Left ventricle myocardium superior (tissue), 1 donor: ENCODE measurements around the gene ZFAND6. TPM values are rescaled to one million over a fixed set of nuclear protein-coding genes. Genes with fewer than 3 reads are reported as not detected.
"Not testable (repeated sequence)": the region's sequence is repeated elsewhere in the genome, so short reads cannot be mapped to it uniquely, and the experiment has no call there.

Source experiments
- ATAC-seq: fragments of 200-7000 bp; cut with Tn5 transposase; one replicate; pipeline ENCODE4 v1.9.1; 2020; ENCODE audit warnings: mild to moderate bottlenecking, moderate library complexity
- DNase-seq: peaks from one replicate; pipeline ENCODE4 v3.0.0-alpha.2; 2020
- intact Hi-C: fragments of 100-400 bp; cut with micrococcal nuclease; formaldehyde crosslinking; loops from one replicate; pipeline ENCODE4 v1.11.0; 2022
- long read RNA-seq: library from polyadenylated mRNA; unstranded; transcript quantifications from one replicate; pipeline ENCODE4 v2.0.0, GENCODE V29; 2021
- total RNA-seq: library from RNA; stranded (reverse); fragmentation: NEBNext Ultra II Directional; extraction: Animal tissue kit (Norgen Biotek cat#: 25700); gene quantifications from one replicate; pipeline ENCODE4 v1.2.1, GENCODE V29; 2021
- donor health status: DM: no; HTN: yes; CAD: no; lungs with severe emphysema.

The ZFAND6 gene
- 67.6 TPM for total RNA-seq
- long read RNA-seq, transcript ZFAND6-201 (7 exons, 1,814 nt): minor isoform, 14 of 132 reads
- long read RNA-seq, transcript ZFAND6-213 (6 exons, 1,446 nt): minor isoform, 12 of 132 reads
- long read RNA-seq, transcript ZFAND6-220 (6 exons, 891 nt): major isoform, 75 of 132 reads
- long read RNA-seq, partial matches to known transcripts: 11 of 132 reads
- long read RNA-seq, other reads (novel, unspliced or antisense): 17 of 132 reads

DNA sequence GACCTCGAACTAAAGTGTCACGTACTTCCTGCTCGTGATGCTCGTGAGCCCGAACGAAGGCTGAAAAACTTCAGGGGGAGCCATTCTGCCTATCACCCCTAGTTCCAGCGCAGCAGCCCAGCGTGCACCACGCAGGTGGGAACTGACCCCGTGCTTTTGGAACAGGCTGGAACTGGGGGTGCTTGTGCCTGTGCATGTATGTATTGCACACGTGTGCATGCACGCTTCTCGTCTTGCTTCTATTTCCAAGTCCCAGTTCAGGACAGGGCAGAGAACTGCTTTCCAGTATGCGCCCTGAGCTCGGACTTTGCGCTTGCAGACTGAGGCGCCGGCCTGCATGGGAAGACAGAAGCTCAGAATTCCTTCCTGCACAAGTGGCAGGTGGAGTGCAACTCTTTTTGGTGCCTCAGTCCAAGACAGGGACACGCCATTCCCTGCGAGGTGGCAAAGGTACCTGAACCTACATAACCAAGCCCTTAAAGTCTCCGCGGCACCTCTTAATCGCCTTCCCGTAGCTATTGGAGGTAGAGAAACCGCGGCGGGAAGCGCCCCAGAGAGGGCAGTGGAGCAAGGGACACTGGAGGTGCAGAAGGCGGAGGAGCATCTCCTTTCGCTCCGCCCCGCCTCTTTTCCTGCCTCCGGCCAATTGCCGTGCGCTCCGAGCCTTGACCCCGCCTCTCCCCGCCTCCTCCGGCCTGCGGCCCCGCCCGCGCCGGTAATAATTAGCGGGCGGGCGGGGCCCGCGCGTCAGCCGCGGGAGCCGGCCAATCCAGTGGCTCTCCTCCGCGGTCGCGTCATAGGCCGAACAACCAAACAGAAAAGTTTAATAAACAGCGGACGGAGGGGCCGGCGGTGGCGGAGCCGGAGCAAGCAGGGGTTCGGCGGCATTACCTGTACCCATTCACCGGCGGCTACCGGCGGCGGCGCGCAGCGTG lies at the start of gene ZFAND6:
ZFAND6 (plus strand) TSS at position 826 of the 935 bp plus-strand sequence. CDS start 60,669 bp downstream, outside the sequence.
- ATAC-seq: peak; percentile 98
- peak; percentile 97 for DNase-seq
- intact Hi-C loops: no loop called here

GRCh38 chr15:80010131-80010673 lies 49.3 kb upstream of the ZFAND6 start:
- intact Hi-C loops: no loop called here
- DNase-seq: no peak
- no peak for ATAC-seq

- ATAC-seq, DNase-seq, intact Hi-C loops: not testable (repeated sequence)
Observed at GRCh38 chr15:80011041-80011523, 48.4 kb upstream of the ZFAND6 start.

DNA sequence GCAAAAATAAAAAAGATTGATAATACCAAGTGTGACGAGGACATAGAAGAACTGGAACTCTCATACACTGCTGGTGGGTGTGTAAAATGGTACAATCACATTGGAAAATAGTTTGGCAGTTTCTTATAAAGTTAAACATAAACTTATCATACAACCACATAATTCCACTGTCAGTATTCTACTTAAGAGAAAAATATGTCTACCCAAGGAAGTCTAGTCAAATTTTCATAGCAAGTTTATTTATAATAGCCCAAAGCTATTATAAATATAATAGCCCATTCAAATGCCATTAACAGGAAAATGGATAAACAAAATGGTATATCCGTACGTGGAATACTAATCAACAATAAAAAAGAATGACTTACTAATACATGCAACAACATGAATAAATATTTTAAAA lies 47.9 kb upstream of the ZFAND6 start:
- ATAC-seq: no peak
- intact Hi-C loops: no loop called here
- no peak for DNase-seq

- no peak for DNase-seq
- intact Hi-C loops: no loop called here
- ATAC-seq: no peak
Observed at GRCh38 chr15:80012060-80012726, 47.3 kb upstream of the ZFAND6 start.

DNA sequence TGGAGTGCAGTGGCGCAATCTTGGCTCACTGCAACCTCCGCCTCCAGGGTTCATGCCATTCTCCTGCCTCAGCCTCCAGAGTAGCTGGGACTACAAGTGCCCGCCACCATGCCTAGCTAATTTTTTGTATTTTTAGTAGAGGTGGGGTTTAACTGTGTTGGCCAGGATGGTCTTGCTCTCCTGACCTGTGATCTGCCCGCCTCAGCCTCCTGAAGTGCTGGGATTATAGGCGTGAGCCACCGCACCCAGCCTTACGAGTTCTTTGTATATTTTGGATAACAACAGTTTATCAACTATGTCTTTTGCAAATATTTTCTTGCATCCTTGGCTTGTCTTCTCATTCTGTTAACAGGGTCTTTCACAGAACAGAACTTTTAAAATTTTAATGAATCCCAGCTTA lies 45.3 kb upstream of the ZFAND6 start:
- intact Hi-C loops, ATAC-seq, DNase-seq: not testable (repeated sequence)

DNA sequence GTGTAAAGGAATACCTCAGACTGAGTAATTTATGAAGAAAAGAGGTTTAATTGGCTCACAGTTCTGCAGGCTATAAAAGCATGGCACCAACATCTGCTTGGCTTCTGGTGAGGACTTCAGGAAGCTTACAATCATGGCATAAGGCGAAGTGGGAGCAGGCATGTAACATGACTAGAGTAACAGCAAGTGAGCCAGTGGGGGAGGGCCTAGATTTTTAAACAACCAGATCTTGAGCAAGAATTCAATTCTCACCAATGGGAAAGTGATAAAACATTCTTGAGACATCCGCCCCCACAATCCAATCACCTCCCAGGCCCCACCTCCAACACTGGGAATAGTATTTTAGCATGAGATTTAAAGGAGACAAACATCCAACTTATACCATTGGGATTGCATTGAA lies 44.3 kb upstream of the ZFAND6 start:
- DNase-seq (no peak), ATAC-seq (no peak)
- intact Hi-C loops: no loop called here

GRCh38 chr15:80016506-80016905 lies 43.0 kb upstream of the ZFAND6 start:
- DNase-seq, intact Hi-C loops, ATAC-seq: not testable (repeated sequence)

DNA sequence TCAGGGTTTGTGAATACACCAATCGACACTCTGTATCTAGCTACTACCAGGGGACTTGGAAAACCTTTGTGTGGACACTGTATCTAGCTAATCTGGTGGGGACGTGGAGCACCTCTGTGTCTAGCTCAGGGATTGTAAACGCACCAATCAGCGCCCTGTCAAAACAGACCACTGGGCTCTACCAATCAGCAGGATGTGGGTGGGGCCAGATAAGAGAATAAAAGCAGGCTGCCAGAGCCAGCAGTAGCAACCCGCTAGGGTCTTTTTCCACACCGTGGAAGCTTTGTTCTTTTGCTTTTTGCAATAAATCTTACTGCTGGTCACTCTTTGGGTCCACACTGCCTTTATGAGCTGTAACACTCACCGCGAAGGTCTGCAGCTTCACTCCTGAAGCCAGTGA lies 42.3 kb upstream of the ZFAND6 start:
- ATAC-seq, intact Hi-C loops, DNase-seq: not testable (repeated sequence)

DNA sequence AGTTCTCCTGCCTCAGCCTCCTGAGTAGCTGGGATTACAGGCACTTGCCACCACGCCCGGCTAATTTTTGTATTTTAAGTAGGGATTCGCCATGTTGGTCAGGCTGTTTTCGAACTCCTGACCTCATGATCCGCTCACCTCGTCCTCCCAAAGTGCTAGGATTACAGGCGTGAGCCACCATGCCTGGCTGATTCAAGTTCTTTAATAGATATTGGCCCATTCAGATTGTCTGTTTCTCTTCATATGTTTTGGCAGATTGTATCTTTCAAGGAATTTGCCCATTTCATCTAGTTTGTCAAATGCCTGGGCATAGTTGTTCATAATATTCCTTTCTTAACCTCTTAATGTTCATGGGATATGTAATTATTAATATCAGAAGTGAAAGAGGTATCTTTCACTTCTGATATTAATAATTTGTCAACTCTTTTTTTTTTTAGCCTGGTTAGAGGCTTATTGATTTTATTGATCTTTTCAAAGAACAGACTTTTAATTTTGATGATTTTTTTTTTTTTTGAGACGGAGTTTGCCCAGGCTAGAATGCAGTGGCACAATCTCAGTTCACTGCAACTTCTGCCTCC lies 40.2 kb upstream of the ZFAND6 start:
- intact Hi-C loops: no loop called here
- ATAC-seq (no peak), DNase-seq (no peak)

GRCh38 chr15:80020149-80020548 lies 39.3 kb upstream of the ZFAND6 start:
- DNase-seq, intact Hi-C loops, ATAC-seq: not testable (repeated sequence)

DNA sequence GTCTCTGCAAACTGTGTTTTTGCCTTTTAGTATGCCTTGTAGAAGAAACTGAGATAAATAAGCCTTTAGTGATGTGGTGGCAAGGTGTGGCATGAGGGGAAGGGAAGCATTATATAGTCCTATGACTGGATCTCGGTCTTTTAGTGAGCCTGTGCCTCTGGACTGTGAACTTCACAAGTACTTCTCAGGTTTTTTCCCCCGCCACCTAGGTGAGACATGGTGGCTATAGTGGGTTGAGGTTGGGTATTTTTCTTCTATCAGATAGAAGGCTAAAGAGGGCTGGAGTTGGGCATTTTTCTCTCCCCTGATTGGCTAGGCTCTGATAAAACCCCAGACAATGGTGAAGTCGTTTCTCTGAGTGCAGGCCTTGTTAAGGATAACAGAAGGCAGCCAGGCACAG lies 38.7 kb upstream of the ZFAND6 start:
- DNase-seq (no peak), ATAC-seq (no peak)
- intact Hi-C loops: no loop called here

DNA sequence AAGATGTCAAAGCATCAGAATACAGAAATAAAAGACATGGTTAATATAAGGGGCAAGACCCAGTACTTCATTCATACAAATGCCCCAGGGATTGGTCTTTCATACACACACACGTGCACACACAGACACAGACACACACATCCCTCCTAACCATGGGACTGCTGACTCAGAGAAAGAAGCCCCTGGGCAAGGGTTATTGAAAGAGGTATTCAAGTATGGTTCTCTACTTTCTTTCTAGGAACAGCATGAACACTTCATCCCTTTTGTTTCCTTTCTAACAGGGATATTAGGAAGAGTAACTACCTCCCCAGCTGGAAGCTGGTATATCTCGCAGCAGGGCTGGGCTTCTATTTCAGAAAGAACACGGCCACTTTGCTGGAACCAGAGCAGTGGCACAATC lies 33.2 kb upstream of the ZFAND6 start:
- no peak for ATAC-seq
- intact Hi-C loops: no loop called here
- DNase-seq: no peak

DNA sequence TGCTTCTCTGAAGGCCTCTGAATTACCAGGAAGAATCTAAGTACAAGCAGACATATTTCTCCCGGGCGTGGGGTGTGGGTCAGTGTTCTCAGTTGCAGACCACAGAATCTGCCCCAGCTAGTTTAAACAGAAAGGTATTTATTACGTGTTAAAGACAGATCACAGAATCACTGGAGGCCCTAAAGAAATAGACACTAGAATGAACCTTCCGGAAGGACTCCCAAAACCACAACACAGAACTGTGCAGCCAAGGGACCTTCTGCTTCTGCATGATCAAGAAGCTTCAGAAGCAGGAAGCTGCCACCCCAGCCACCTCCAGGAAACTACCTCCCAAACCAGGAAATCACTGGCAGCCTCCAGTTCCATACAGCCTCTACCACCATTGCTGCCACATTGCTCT lies 32.7 kb upstream of the ZFAND6 start:
- DNase-seq (no peak), ATAC-seq (no peak)
- intact Hi-C loops: no loop called here

DNA sequence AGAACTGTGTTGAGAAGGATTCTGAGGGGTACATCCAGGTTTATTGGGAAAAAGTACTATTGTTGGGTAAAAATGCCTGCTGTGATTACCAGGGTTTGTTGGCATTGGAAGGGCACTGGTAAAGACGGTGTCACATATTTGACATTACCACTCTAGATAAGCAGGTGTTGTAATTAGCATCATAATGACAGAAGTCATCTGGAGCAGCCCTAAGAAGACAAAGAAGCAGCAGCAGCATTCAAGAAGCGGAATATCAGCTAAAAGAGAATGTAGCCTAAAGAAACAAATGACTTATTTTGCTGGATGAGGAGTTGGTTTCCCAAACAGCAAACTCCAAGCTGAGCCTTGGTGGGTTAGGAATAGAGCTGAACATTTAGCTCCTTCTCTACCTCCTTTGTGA lies 30.5 kb upstream of the ZFAND6 start:
- no peak for ATAC-seq
- intact Hi-C loops: no loop called here
- no peak for DNase-seq

DNA sequence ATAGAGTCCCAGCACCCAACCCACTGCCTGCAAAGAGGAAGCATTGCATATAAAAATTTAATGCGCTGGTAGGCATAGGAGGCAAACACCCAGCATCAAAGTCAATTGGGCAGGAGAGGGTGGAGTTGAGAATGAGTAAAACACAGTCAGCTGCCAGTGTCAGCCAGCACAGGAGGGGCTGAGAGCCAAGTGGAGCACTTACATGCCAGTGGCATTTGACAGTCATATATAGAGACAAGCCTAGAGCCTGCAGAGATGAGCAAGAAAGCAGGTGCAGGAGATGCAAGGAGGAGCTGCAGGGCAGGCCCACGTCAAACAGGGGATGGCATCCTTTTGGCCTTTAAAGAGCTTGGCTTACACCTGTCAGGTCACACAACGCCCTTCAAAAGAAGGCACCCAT lies 27.6 kb upstream of the ZFAND6 start:
- ATAC-seq: peak; percentile 85
- DNase-seq: peak; percentile 53
- intact Hi-C loops: no loop called here

GRCh38 chr15:80034629-80035028 lies 24.8 kb upstream of the ZFAND6 start:
- DNase-seq (no peak), ATAC-seq (no peak)
- intact Hi-C loops: no loop called here

DNA sequence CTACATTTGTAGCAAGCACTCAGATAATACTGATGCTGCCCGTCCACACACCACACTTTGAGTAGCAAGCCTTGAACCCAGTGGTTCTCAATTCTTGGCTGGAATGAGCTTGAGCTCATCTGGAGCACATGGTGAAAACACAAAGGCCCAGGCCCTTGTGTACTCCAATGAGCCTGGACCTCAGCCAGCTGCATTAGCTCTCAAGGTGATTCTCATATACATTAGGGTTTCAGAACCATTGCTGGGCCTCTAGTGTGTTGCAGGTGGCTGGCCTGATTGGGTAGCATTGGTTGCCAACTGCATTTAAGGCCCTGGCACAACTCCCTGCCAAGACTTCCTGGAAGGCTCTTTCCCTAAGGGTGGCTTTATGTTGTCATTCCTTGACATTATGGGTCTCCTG lies 23.4 kb upstream of the ZFAND6 start:
- no peak for DNase-seq
- no peak for ATAC-seq
- intact Hi-C loops: no loop called here
